ENCODE measurements around the gene MYO16. TPM values are rescaled to one million over a fixed set of nuclear protein-coding genes. Genes with fewer than 3 reads are reported as not detected.

The MYO16 gene
- total RNA-seq, 2 donors from 2014 or later: 1.6 to 3.2 TPM

DNA sequence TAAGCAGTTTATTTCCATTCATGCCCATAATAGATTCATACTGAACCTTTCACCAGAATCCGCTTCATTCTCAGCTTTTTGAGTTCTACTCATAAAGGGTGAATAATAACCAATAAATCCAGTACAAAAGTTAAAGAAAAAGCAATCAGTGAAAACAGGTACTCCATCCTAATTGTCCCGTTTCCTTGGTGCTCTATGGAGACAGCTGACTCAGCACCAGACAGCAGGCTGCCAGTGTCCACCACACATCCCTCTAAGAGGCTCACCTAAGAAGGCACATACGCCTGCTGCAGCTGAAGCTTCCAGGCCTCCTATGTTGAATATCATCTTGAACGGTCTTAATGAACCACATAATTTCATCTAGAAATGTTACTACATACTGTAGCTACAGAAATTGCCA is 27.3 kb downstream of the MYO16 start:
- no peak for DNase-seq
- ATAC-seq: no peak
- intact Hi-C loops (cut with DNase I): no loop called here

DNA sequence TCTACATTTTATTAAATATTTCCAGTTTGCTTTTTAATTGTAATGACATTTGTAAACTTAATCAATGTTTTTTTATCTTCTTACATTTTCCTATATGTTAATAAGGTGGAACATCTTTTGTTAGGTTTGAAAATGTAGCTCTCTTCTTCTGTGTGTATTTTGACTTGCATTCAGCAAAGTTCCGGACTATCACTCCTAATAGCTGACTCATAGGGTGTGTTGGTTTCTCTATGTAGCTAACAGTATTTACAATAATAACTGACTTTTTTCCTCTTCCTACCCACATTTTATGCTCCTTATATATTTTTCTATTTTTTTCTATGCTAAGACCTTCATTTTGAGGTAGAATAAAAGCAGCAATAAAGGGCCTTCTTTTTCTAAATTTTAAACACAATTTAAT is 28.1 kb downstream of the MYO16 start:
- ATAC-seq: no peak
- intact Hi-C loops (cut with DNase I): no loop called here

DNA sequence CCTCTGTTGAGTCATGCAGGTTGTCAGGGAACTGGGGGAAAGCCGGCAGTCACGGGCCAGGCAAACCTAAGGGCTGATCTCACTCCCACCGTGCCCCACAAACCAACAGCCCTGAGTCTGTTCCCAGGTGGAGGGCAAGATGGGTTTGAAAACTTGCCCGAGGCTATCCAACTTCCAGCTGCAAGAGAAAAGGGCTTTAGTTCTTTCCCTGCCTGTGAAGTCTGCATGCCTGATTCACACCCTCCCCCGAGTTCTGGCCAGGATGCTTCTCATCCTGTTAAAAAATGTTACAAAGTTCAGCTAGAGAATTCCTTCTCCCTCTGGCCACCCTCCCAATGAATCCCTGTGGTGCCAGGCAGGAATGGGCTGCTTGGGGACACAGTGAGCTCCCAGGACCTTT is 33.1 kb downstream of the MYO16 start:
- ATAC-seq: no peak

More for the DNA sequence above, 28.1 kb downstream of the MYO16 start:
- no peak for DNase-seq

DNA sequence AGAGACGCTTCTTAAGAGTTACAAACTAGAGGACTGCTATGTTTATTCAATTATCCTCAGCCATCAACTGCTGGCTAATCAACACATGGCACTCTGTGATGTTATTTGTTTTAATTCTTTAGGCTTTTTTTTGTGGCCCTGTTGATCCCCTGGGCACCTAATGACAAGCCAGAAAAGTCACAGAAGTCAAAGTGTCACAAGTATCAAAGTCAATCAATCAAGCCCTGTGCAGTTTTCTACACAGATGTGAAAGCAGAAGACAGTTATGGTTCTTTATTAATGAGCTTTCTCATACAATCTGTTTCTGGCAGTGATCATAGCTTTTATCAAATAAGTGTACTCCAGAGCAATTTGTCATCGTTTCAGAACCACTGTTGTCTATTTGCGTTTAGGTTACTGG is 34.3 kb downstream of the MYO16 start:
- DNase-seq: no peak
- ATAC-seq: no peak
- intact Hi-C loops (cut with DNase I): no loop called here

More for the DNA sequence above, 33.1 kb downstream of the MYO16 start:
- intact Hi-C loops (cut with DNase I): no loop called here
- no peak for DNase-seq

DNA sequence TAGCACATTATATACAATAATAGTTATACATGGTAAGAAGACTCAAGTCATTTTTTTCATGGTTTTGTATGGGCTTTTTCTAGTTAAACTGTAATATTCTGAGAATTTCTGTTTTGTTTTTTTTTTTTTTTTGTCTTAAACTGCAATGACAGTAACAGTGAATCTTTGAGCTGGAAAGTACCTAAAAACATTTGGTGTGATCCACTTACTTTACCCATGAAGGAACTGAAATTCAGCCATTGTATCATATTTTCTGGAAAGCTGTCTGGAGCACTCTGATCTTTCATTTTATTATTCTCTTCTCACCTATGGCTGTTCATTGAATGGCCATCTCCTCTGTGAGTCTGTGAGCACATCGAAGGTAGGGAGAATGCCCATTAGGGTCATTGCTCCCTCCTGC is 37.8 kb downstream of the MYO16 start:
- ATAC-seq (no peak), DNase-seq (no peak)
- intact Hi-C loops (cut with DNase I): no loop called here

DNA sequence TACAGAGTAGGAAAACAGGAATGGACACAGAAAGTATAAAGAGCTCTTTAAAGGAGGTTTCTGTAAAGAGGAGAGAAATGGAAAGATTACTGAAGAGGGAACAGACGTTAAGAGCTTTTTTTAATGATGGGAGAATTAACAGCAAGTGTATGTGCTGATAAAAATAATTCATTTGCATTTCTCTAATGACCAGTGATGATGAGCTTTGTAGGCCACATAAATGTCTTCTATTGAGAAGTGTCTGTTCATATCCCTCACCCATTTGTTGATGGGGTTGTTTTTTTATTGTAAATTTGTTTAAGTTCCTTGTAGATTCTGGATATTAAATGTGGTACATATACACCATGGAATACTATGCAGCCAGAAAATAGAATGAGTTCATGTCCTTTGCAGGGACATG is 40.0 kb downstream of the MYO16 start:
- no peak for ATAC-seq
- intact Hi-C loops (cut with DNase I): no loop called here
- DNase-seq: no peak

DNA sequence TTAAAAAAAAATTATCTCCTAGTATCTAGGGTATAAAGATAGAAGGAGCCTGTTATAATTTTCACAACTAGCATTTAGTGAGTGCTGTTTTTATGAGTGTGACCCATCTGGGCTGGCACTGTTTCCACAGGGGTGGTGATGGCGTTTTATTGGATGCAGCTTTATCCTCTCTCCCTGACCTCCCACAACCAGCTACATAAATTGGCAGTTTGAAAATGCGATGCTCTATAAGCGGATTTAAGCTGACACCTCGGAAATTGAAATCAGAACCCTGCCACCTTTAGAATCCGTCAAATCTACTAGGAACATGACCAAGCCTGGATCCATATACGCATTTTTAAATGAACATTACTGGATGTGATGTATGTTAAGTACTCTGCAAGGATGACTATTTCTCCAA is 44.9 kb downstream of the MYO16 start:
- intact Hi-C loops (cut with DNase I): no loop called here

DNA sequence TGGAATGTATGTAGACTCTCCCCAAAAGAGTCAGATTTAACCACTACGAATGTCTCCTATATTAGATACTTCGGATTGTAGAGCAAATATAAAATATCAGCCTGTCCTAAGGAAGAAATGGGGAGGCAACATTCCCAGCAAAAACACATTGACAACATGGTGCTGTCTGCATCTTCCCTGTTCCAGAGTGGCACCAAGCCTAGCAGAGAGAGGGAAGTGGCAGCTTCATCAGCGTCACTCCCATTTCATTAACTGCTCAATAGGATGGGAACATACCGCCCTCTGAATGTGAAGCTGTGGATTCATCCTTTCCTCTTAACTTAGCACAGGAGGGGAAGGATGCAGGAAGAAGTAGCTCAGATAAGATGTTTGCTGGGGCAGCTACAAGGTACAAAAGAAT is 45.4 kb downstream of the MYO16 start:
- DNase-seq (no peak), ATAC-seq (no peak)
- intact Hi-C loops (cut with DNase I): no loop called here

More for the DNA sequence above, 44.9 kb downstream of the MYO16 start:
- DNase-seq (no peak), ATAC-seq (no peak)

DNA sequence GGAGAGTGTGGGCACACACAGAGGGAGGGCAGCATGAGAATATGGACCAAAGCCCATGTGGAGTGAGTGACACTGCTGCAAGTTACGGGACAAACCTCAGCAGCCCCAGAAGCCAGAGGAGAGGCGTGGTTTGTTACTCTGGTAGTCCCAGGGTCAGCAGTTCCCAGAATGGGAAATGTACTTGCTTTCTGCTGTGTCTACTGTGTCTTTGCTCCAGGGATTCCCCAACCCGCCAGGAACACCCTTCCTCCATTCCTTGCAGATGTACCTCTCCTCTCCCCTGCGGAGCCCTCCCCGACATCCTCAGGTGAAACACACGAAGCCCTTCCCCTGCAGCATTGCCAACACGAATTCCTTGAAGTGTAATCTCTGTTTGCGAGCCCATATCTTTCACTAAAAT is 47.2 kb downstream of the MYO16 start:
- DNase-seq (no peak), ATAC-seq (no peak)
- intact Hi-C loops (cut with DNase I): no loop called here

DNA sequence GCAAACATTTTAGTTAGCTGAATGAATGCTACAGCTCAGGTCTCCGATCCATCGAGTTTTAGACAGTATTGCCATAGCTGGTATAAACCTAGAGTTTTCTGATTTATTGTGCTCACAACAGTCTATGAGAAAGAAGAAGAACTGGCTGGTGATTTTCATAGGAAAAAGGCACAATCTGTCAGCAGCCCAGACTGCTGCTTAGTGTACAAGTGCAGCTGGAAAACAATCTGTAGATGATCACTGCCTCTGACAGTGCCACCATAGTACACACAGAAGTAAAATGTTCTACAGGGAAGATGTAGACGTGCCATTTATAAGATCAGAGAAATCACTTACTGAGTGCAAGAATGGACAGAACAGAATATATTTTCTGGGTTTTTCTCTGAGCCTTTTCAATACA is 48.4 kb downstream of the MYO16 start:
- DNase-seq: no peak
- ATAC-seq: no peak
- intact Hi-C loops (cut with DNase I): no loop called here

DNA sequence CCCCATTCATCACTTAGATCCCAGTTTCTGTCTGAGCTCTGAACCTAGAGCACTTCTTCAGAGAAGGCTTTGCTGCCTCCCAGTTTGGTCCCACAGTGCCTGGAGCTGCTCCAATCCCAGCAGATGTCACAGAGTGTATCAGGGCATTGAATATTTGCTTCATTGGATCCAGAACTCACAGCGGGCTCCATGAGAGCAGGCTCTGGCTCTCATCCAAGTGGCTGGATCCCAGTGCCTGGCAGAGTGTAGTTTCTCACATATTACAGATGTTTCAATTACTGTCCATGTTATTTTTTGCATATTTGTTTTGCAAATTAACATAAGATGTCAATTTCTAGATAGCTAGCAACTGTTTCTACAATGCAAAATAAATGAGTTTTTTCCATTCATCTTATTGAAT is 50.6 kb downstream of the MYO16 start:
- DNase-seq: no peak
- ATAC-seq: no peak
- intact Hi-C loops (cut with DNase I): no loop called here

DNA sequence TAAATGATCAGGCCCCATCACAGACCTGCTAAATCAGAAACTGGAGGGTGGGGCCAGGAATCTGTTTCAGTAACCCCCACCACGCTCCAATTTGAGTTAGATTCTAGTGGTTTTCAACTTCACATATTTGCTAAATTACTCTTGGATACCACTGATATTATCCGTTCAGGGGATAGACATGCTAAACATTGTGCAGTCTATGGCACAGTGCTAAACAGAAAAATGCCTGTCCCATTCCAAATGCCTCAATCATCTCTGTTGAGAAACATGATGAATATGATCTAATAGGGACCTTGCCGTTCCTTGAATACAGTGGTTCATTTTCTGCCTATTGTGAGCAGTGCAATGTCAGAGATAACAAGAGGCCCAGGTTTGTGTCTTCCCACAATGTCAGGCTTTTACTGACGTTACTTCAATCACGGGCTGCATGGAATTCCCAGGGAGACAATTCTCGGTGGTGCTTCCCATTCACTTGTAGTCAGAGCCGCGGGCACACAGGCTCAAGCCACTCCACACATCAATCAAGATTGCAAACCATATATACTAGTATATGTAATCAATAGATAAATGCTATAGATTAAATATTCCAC is 52.7 kb downstream of the MYO16 start:
- DNase-seq: no peak
- intact Hi-C loops (cut with DNase I): no loop called here
- no peak for ATAC-seq

DNA sequence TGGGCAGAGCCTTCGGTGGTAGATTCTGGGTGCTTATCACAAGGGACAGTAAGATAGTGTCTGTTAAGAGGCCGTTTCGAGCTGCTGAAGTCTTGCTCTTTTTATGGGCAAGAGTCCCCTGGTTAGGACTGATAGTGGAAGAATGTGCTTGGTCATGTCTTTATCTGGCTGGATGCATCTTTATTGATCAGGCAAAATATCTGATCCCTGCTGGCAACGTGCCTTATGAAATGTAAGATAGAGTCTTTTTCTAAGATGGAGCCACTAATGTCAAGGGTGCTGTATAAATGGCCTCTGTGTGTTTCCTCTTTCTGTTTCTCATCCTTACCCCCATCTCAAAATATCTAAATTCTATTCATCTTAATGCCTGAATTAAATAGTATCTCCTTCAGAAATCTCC is 53.3 kb downstream of the MYO16 start:
- DNase-seq: no peak
- ATAC-seq: no peak
- intact Hi-C loops (cut with DNase I): no loop called here

DNA sequence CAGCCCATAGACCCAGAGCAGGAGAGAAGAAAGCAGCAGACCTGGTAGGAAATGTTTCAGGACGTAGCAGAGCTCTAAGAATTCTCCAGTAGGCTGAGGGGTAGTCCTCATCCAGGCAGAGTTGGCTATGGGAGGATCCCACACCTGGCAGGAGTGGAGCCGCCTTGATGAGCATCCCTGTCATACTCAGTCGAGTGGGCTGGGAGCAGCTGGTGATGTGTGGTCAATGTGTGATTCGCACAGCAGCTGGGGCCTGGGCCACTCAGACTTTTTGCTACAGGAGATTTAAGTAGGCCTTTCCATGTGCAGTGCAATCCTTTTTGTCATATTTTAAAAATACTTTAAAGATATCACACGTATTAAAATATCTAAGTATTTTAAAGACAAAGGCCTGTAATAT is 56.6 kb downstream of the MYO16 start:
- no peak for DNase-seq
- ATAC-seq: no peak
- intact Hi-C loops (cut with DNase I): no loop called here

DNA sequence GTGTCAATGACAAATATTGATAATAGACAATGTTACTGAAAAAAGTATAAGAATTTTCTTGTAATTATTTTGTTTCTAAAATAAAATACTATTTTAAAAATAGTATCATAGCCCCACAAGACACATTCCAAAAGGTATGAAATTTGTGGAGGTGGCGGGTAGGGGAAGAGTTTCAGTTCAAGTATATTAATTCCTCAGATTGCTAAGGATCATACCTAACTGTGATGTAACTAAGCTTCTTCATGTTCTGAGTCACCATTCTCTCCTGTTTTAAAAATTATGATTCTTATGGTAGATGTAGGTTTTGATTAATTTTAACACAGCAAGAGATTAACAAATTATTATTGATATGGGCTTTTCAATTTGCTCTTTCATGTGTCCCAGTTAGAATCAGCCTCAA is 61.3 kb downstream of the MYO16 start:
- no peak for DNase-seq
- no peak for ATAC-seq
- intact Hi-C loops (cut with DNase I): no loop called here

DNA sequence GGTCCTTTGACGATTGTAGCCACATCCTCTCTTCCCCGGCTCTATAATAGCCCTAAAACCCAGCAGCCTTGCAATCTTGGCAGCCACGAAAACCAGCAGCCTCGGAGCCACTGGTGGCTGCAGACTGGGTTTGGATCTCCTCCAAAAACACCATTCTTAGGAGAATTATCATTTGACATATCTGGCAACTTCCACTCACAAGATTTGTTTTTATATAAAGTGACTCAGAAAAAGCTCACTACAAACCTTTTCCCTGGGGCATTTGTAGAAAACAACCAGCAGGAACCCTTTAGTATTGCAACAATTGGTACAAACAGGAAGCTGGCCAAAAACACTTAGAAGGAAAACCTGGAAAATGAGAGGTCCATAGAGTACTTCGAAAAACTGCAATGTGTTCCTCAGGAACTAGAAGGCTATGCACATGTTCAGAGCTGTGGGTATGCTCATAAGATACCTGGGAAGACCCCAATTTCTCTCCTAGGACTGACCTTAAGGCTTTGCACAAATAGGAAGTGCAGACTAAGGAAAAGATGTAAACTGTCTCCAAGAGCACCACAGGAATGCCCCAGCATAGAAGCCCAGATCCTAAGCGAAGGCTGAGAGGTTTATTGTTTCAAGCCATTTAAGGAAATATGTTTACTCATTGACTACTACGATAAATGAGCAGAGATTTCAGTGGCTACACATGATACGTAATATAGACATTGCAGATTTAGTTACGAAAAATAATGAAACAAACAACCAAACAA is 71.2 kb downstream of the MYO16 start:
- no peak for ATAC-seq
- no peak for DNase-seq

DNA sequence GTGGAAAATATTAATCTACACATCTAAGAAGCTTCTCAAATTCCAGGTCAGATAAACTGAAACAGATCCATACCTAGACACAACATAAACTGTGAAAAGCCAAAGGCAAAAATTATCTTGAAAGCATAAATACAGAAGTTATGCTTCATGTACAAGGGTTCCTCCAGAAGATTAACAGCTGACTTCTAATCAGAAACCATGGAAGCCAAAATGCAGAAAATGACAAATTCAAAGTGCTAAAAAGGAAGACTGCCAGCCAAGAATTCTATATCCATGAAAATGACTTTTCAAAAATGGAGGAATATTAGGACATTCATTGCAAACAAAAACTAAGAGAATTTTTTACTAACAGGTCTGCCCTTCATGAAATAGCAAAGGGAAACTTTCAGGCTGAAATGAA is 72.8 kb downstream of the MYO16 start:
- no peak for DNase-seq
- intact Hi-C loops (cut with DNase I): no loop called here

More for the DNA sequence above, 71.2 kb downstream of the MYO16 start:
- intact Hi-C loops (cut with DNase I): no loop called here

DNA sequence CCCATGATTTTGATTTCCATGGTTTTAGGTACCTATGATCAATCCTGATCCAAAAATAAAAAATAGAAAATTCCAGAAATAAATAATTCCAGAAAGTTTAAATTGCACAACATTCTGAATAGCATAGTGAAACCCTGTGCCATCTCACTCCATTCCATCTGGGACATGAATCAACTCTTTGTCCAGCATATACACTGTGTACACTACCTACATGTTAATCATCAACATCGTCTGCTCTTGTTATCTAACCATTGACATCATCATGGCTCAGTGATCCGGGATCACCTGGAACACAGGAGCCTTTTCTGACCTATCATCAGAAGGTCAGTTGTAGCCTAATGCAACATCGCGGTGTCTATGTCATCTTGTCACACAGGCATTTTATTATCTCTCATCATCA is 75.6 kb downstream of the MYO16 start:
- intact Hi-C loops (cut with DNase I): no loop called here
- ATAC-seq (no peak), DNase-seq (no peak)

More for the DNA sequence above, 72.8 kb downstream of the MYO16 start:
- no peak for ATAC-seq

DNA sequence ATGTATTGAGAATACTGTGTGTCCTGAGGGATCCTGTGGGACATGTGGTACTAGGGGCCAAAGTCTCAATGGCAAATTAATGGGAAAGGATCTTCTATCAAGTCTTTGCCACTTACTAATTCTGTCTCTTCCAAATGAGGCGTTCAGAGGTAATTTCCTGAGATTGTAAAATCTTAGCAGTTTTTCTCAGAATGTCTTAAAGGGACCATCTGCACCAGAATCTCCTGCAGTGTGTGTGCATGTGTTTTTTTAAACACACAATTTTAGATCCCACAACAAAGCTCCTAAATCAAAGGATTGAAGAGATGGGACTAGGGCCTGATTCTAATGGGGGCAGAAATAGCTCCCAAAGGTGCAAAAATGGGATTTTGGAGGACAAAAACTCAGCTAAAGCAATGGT is 78.2 kb downstream of the MYO16 start:
- ATAC-seq (no peak), DNase-seq (no peak)
- intact Hi-C loops (cut with DNase I): no loop called here

DNA sequence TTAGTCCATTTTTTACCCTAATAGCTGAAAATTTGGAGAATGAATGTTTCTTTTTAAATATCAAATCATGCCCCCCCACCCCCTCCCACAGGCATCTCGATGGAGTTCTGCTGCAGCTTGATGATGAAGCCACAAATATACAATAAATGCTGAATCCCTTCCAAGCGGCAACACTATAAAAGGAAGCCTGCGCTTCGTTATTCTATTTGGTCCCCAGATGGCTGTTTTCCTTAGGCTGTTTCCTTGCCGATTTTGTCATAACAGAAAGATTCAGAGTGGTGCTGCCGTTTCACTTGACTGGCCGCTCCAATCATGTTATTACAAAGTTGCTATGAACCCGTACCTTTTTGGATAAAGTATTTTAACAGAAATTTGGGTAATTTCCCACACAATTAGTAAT is 79.5 kb downstream of the MYO16 start:
- DNase-seq (no peak), ATAC-seq (no peak)
- intact Hi-C loops (cut with DNase I): no loop called here

DNA sequence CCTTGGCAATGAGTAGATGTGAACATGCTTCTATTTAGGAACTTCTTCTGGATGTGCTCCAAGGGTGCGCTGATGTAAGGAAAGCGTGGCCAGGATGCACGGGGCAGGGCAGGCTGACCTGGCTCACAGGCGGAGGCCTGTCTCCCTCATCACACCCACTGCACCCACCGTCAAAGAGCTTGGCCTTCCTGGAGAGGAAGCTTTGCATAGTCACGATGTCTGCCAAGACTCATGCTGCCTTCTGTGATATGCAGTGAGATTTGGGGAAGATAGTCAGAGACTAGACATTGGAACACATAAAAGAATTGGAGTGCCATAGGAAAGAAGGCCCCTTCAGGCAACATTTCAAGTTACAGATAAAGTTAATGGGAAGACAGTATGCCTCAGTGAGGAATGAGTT is 82.0 kb downstream of the MYO16 start:
- DNase-seq (no peak), ATAC-seq (no peak)

More for the DNA sequence above, 82.0 kb downstream of the MYO16 start:
- intact Hi-C loops (cut with DNase I): no loop called here
